Measurements from ENCODE around the gene NEK4.

Gene NEK4

DNA sequence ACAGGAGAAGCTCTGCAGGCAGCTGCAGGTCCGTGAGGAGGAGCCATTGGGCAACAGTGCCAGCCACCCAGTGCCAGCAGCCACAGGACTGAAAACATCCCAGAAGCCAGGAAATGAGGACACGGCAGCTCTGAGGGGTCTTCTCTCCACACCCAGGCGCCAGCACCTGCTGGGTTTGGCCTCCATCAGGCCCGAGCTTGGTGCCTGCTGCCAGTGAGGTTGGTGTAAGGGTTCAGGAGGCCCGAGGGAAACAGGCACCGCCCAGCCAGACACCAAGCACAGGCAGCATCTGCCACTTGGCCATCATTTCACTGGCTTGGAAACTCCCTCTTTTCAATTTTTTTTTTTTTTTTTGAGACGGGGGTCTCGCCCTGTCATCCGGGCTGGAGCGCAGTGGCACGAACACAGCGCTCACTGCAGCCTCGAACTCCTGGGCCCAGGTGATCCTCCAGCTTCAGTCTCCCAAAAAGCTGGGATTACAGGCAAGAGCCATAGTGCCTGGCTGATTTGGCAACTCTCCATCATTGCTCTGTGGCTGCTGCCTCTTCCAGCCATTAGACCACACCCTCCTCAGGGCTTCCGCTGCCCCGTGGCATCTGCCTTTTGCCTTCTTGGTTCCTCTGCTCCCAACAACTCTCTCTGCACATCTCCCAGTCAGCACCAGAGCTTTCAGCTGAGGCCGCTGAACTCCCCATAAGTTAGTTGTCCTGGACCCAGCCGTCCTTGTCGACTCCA is 22.4 kb upstream of the NEK4 start:
- DNase-seq = no peak

DNA sequence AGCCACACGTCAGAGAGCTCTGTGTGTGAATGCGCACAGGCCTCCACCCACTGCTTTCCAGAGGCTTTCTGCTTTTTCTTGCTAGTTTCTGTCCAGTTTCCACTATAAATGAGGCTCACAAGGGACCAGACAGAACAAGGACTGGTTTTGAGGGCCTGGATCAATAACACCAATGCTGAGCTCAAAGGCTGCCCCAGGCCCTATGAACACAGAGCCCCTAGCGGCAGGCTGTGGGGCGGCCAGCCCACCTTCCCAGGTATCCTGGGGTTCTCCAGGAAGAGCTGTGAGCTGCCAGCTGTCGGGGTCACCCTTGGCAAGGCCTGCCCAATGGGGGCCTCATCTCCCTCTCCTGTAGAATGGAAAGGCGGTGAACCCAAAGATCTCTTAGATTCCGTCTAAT is 21.7 kb upstream of the NEK4 start:
- DNase-seq = no peak

GRCh38 chr3:52791928-52792327 is 21.2 kb upstream of the NEK4 start:
- no peak for DNase-seq

DNA sequence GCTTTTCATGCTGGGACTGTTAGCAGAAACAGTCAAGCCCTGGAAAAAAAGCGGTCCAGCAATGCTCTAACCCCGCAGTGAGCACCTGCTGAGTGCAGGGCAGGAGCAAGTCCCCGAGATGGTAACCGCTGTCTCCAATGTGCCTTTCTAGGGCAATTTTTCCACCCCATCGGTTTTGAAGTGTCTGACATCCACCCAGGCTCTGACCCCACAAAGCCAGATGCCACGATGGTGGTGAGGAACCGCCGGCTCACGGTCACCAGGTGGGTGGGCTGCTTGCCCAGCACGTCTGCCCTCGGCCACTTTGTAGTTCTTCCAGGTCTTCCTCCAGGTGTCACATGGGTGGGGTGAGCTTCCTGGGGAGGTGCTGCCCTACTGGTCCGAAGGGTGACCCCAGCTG is 20.6 kb upstream of the NEK4 start:
- no peak for DNase-seq

DNA sequence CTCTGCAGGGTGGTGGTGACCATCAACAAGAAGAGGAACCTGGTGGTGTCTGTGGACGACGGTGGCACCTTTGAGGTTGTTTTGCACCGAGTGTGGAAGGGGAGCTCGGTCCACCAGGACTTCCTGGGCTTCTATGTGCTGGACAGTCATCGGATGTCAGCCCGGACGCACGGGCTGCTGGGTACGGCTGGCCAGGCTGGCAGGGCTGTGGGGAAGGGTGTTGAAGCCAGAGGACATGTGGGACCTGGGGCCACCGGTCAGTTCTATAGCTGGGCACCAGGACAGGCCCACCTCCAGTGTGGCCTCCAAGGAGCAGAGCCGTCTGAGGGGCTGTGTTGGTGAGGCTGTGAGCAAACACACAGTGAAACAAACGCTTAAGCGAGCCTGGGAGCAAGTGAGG is 20.0 kb upstream of the NEK4 start:
- no peak for DNase-seq

- DNase-seq = no peak
Measured at GRCh38 chr3:52790337-52790736, 19.6 kb upstream of the NEK4 start.

DNA sequence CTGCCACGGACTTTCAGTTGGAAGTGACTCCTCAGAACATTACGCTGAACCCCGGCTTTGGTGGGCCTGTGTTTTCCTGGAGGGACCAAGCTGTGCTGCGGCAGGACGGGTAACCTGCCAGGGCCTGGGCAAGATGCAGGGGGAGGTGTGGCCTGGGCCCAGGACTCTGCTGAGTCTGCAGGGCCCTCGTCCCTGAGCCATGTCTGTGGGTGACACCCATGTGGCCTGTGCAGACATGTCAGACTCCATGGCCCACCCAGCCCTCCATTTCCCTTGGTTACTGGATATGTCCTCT is 19.0 kb upstream of the NEK4 start:
- no peak for DNase-seq

DNA sequence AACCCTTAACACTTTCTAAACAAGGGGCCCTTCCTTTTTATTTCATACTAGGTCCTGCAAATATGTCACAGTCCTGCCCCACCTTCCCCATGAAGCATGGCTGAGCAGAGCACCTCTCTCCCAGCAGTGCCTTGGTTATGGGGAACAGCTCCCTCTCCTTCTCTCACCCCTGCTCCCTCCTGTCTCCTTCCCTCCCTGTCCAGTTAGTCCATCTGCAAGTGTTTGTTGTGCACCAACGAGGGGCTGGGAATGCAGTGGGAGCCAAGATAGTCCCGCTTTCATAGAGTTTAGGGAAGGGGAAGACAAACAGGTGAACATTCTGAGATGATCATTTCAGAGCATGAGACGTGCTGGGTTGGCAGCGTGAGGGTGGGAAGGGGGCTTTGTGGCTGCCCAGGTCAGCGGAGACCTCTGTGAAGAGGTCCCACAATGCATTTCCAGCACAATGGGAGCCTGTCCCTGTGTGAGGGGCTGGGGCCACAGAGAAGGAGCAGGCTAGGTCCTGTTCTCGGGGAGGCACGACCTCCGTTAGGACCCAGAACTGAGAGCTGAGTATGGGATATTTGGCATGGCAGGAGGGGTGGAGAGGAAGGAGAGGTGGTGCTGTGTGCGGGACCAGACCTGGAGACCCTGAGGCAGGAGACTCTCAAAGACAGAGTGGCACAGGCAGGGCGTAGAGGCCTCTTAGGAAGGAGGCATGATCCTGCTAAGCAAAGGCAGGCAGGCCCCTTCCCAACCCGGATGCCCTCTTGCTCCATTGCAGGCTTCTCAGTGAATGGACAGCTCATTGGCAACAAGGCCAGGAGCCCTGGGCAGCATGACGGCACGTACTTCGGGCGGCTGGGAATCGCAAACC is 18.4 kb upstream of the NEK4 start:
- no peak for DNase-seq

- no peak for DNase-seq
Measured at GRCh38 chr3:52787672-52788625, 17.2 kb upstream of the NEK4 start.

DNA sequence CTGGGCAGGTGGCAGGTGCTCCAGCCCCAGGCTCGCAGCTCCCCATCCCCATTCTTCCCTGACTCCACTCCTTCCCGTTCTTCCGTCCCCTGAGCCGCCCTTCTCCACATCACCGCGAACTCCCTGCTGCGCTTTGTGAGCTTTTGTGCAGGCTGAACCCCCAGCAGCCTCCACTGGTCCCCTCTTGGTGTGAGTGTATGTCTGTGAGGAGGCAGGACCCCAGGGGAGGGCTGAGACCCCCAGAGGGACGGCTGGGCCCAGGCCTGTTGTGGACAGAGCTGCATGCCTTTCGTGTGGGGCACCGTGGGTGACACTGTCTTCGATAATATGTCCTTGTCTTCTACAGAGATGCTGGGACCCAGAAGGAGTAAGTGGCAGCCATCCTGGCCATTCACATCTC is 16.5 kb upstream of the NEK4 start:
- no peak for DNase-seq

DNA sequence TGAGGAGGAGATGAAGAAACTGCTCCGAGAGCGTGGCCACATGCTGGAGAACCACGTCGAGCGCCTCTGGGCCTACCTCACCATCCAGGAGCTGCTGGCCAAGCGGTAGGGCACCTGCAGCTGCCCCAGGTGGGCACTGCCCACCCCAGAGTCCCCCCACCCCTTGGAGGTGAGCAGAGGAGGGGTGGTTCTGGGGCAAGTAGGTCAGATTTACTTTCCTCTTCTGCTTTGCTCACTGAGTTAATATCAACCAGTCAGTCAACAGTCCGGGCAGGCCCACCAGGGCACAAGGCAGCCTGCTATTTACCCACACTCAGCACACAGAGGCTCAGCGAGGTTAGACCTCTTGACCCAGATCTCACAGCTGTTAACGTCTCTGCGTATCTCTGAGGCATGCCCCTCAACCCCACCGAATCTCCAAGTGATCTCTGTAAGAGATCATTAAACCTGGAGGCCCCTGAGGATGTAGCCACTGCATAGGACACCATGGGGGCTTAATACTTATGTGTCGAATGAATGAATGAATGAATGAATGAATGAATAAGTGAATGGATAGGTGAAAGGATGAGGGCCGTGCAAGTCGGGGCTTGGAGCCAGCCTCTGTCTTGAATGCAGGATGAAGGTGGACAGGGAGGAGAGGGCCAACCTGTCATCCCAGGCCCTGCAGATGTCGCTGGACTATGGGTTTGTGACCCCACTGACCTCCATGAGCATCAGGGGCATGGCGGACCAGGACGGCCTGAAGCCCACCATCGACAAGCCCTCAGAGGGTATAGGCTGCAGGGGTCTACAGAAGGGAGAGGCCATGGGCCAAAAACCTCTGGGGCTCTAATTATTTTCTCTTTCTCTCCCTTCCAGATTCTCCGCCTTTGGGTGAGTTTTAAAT is 15.8 kb upstream of the NEK4 start:
- DNase-seq = no peak

GRCh38 chr3:52784931-52785590 is 14.3 kb upstream of the NEK4 start:
- no peak for DNase-seq

GRCh38 chr3:52784021-52784621 is 13.4 kb upstream of the NEK4 start:
- no peak for DNase-seq

DNA sequence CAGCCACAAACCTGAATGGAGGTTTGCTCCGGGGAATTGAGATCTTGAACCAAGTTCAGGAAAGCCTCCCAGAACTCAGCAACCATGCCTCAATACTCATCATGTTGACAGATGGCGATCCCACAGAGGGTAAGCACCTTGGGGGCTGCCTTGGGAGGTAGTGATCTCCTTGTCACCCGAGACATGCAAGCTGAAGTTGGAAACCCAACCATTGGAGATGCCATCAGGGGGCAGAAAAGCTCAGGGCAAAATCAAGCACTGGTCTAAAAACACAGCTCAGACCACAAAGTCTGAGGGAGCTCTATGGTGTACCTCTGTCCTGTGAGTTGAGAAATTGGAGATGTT is 12.4 kb upstream of the NEK4 start:
- no peak for DNase-seq

DNA sequence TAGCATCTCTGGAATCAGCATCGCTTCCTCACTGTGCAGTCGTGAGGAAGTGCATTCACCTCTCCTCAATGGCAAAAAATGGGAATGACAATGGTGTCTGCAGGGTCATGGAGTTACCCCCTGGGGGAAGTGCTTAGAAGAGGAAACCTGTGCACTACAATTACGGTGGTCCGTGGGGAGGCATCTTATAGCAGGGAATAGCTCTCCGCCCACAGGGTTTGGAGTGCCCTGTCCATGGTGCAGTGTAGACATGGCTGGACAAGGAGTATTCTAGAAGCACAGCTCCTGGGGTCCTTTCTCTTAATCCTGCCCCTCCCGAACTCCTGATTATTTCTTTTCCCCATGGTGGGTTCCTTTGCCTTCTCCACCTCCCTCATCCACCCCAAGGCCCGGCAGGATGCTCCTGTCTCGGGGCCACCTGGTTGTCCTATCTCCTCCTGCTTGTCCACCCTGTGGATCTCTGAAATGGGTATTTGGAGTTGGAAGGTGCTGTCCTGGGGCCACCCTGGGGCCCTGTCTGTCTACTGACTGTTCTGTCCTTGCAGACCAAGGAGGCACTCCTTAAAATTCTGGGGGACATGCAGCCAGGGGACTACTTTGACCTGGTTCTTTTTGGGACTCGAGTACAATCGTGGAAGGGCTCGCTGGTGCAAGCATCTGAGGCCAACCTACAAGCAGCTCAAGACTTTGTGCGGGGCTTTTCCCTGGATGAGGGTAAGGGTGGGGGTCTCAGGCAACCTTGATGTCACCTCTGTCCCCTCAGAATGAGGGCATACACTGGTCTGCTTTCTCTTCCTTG is 11.9 kb upstream of the NEK4 start:
- no peak for DNase-seq

DNA sequence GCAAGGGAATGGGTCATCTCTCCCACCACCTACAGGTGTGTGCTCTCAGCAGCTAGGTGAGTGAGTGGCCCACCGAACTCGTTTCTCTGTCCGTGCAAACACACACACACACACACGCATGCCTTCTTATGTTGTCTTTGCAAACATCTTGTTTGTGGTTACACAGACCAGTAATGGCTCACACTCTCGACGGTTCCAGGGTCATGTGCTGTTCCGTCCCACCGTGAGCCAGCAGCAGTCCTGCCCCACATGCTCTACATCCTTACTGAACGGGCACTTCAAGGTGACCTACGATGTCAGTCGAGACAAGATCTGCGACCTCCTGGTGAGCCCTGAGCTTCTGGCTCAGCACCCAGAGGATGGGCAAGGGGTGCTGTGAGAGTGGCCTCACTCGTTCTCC is 11.0 kb upstream of the NEK4 start:
- no peak for DNase-seq

- DNase-seq = no peak
Measured at GRCh38 chr3:52779837-52780585, 9.3 kb upstream of the NEK4 start.

DNA sequence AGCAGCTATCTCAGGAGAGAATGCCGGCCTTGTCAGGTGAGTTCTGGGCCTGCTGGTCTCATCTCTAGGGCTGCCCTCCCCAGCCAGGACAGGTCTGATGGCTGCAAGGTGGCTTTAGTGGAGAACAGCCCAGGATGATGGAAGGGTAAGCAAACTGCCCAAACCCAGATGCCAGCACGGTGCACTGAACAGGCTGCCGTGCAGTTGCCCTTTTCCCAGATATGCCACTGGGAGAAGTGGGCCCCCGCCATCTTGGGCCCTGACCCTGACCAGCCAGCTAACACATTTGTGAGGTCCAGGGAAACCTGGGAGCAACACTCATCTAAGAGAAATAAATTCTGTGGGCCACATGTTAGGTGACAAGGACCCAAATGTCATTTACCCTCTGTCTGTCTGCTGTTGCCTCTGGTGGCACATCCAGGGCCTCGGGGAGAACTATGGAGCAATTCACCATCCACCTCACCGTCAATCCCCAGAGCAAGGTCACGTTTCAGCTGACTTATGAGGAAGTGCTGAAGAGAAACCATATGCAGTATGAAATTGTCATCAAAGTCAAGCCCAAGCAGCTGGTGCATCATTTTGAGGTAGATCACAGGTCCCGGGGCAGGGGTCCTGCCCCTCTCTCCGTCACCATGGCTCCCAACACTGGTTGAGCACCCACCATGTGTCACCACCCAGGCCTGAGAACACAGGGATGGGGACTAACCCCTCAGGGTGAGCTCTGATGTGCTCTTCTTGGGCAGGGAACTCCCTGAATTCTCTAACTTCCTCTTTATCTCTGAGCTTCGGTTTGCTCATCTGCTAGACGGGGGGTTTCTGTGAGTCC is 8.5 kb upstream of the NEK4 start:
- no peak for DNase-seq

Data from stimulated activated naive CD4-positive, alpha-beta T cell (primary cell).